ENCODE measurements around the gene PTPA. TPM values are rescaled to one million over a fixed set of nuclear protein-coding genes. Genes with fewer than 3 reads are reported as not detected.

The PTPA gene
- total and polyA plus RNA-seq, 2 of the 4 experiments (the other 2 are of a cell fraction): 124 to 149 TPM

DNA sequence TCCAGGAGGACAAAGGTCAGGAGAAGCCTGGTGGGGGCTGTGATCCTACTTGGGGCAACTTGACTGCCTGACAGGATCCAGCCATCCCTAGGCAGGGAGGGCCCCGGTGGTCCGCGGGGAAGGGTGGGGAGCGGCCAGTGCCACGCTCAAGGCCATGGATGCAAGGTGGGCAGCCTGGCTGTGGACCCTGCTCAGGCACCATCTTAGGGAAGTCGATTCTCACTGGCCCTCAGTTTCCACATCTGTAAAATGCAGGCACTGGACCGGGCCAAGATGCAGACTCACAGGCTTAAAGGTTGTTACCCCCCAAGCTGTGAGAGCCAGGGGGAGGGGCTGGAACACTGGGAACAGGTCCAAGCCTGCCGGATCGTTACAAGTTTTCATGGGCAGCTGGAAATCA is 39.0 kb upstream of the PTPA start:
- H3K36me3 ChIP-seq (ENCODE audit: control insufficient read depth, insufficient read depth, low read length): peaks cover 14% of the 10 kb centered on the region; the same call in 1 of the 2 replicates
- in situ Hi-C loops (cut with MboI; ENCODE audit: low sequenced_read_pairs): no loop called here
- H2BK15ac ChIP-seq (ENCODE audit: low read depth, low read length): no peak overlapping the region
- TF ChIP-seq POLR2A (IDR thresholded peaks at IDR 0.05; ENCODE audit: low read depth, low read length) (no peak), RFX5 (IDR thresholded peaks at IDR 0.05; ENCODE audit: low read depth, low read length) (no peak), CHD1 (IDR thresholded peaks at IDR 0.05; ENCODE audit: low read depth, low read length) (no peak), MAZ (IDR thresholded peaks at IDR 0.05; ENCODE audit: borderline replicate concordance, low read depth, low read length) (no peak), NFE2L2 (IDR thresholded peaks at IDR 0.05; ENCODE audit: low read depth, low read length) (no peak)
- TF ChIP-seq, protein P1, sequence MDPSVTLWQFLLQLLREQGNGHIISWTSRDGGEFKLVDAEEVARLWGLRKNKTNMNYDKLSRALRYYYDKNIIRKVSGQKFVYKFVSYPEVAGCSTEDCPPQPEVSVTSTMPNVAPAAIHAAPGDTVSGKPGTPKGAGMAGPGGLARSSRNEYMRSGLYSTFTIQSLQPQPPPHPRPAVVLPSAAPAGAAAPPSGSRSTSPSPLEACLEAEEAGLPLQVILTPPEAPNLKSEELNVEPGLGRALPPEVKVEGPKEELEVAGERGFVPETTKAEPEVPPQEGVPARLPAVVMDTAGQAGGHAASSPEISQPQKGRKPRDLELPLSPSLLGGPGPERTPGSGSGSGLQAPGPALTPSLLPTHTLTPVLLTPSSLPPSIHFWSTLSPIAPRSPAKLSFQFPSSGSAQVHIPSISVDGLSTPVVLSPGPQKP (IDR thresholded peaks at IDR 0.05; ENCODE audit: borderline replicate concordance, low read depth, low read length): no peak
- 0 out of 2 replicates have a peak, but pooled peaks cover 6% of the 10 kb centered on the region for H3K9me1 ChIP-seq (ENCODE audit: insufficient read depth, low read length)
- H3K79me1 ChIP-seq (ENCODE audit: low read depth in 1 of 2, low read length in 2 of 2): no peaks in the 10 kb centered on the region
- H3K56ac ChIP-seq (ENCODE audit: extremely low read depth, insufficient read depth, low read length): no peak overlapping the region
- no peak overlapping the region for H2AK9ac ChIP-seq (replicated peaks; ENCODE audit: low read depth, low read length, poor library complexity)
- no peak overlapping the region for H3K14ac ChIP-seq (replicated peaks; ENCODE audit: low read depth, low read length)
- no peaks in the 10 kb centered on the region for H3K4me1 ChIP-seq (ENCODE audit: control insufficient read depth, insufficient read depth, low read length)
- no peak overlapping the region for H4K91ac ChIP-seq (ENCODE audit: insufficient read depth, low read depth, low read length)
- H4K5ac ChIP-seq (ENCODE audit: low read depth, low read length): no peak overlapping the region
- no peak overlapping the region for H3K18ac ChIP-seq (ENCODE audit: low read depth, low read length)
- no peak overlapping the region for H2AK5ac ChIP-seq (ENCODE audit: low read depth, low read length)
- no peak overlapping the region for H3K27ac ChIP-seq (ENCODE audit: insufficient read depth, low read length)
- no peak overlapping the region for H2BK5ac ChIP-seq (ENCODE audit: low read depth, low read length, poor library complexity, severe bottlenecking)
- H3K4ac ChIP-seq (ENCODE audit: low read depth, low read length): no peak overlapping the region
- H3K4me3 ChIP-seq (ENCODE audit: insufficient read depth, low read depth, low read length): no peak overlapping the region
- no peaks in the 10 kb centered on the region for H4K20me1 ChIP-seq (ENCODE audit: insufficient read depth, low read length)
- no peak overlapping the region for H3K23ac ChIP-seq (ENCODE audit: low read depth, low read length)
- no peaks in the 10 kb centered on the region for H3K27me3 ChIP-seq (ENCODE audit: control insufficient read depth, insufficient read depth, low read length)
- CTCF ChIA-PET: no interaction called here
- intact Hi-C loops (cut with micrococcal nuclease): no loop called here
- no peak overlapping the region for H2AFZ ChIP-seq (replicated peaks; ENCODE audit: low read length, poor library complexity)
- POLR2A ChIA-PET (ENCODE audit: unreplicated experiment): no interaction called here
- H2BK20ac ChIP-seq (ENCODE audit: low read depth, low read length): no peak overlapping the region
- H3K9me3 ChIP-seq (ENCODE audit: control insufficient read depth, insufficient read depth, low read length): no peaks in the 10 kb centered on the region
- dilution Hi-C loops (cut with HindIII; ENCODE audit: low sequenced_read_pairs, unreplicated experiment): no loop called here
- DNase-seq (no peak), ATAC-seq (ENCODE audit: low read depth) (no peak)
- WGBS, 2 experiments (ENCODE audit: extremely low coverage in 2 of 2, insufficient read length in 1 of 2): 67% methylated on average over 7 of the region's 9 CpGs; no CpG with 5 or more reads in 1 of the 2 experiments
- H3K9ac ChIP-seq (ENCODE audit: low read depth, low read length): no peak overlapping the region
- no TSS peak for BruUV-seq (replicated peaks)
- H3K4me2 ChIP-seq (ENCODE audit: low read depth, low read length): no peak overlapping the region
- no peak overlapping the region for H2BK120ac ChIP-seq (ENCODE audit: low read depth, low read length)
- H4K8ac ChIP-seq (ENCODE audit: low read depth in 2 of 2, low read length in 2 of 2): no peak overlapping the region

All from IMR-90 (cell line).